ENCODE results near the gene IRAK2.

DNA sequence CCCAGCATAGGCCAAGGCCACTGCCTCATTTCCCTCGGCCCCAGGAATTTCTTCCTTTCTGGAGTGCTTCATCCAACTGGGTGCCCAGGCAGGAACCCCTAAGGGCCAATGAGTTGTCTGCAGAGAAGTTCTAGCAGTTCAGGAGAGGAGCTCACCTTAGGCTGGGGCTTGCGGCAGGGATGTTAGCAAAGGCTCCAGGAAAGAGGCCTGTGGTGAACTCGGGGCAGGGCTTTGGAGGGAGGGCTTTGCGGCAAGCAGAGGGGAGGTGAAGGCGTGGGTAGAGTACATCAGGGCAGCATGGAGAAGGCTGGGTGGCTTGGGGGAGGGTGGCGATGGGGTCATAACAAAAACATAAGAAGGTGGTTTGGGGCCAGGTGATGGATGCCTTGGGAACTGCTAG is 126.9 kb downstream of the IRAK2 start:
- TF ChIP-seq TAF1 (IDR thresholded peaks at IDR 0.05; ENCODE audit: low read depth, low read length) (no peak), PAX5 (IDR thresholded peaks at IDR 0.05; ENCODE audit: insufficient read depth, low read length, severe bottlenecking) (no peak), POLR2A (IDR thresholded peaks at IDR 0.05; ENCODE audit: low read depth, low read length) (no peak), POLR2AphosphoS5 (IDR thresholded peaks at IDR 0.05; ENCODE audit: low read depth, low read length) (no peak)

All from GM12891 (cell line).